Measurements from ENCODE around the gene TCF7.

GRCh38 chr5:134097211-134097749 is 17.2 kb upstream of the TCF7 start:
- TF ChIP-seq, protein P1, sequence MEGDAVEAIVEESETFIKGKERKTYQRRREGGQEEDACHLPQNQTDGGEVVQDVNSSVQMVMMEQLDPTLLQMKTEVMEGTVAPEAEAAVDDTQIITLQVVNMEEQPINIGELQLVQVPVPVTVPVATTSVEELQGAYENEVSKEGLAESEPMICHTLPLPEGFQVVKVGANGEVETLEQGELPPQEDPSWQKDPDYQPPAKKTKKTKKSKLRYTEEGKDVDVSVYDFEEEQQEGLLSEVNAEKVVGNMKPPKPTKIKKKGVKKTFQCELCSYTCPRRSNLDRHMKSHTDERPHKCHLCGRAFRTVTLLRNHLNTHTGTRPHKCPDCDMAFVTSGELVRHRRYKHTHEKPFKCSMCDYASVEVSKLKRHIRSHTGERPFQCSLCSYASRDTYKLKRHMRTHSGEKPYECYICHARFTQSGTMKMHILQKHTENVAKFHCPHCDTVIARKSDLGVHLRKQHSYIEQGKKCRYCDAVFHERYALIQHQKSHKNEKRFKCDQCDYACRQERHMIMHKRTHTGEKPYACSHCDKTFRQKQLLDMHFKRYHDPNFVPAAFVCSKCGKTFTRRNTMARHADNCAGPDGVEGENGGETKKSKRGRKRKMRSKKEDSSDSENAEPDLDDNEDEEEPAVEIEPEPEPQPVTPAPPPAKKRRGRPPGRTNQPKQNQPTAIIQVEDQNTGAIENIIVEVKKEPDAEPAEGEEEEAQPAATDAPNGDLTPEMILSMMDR (IDR thresholded peaks at IDR 0.05; ENCODE audit: insufficient read depth, low read length): no peak
- TF ChIP-seq, protein P2, sequence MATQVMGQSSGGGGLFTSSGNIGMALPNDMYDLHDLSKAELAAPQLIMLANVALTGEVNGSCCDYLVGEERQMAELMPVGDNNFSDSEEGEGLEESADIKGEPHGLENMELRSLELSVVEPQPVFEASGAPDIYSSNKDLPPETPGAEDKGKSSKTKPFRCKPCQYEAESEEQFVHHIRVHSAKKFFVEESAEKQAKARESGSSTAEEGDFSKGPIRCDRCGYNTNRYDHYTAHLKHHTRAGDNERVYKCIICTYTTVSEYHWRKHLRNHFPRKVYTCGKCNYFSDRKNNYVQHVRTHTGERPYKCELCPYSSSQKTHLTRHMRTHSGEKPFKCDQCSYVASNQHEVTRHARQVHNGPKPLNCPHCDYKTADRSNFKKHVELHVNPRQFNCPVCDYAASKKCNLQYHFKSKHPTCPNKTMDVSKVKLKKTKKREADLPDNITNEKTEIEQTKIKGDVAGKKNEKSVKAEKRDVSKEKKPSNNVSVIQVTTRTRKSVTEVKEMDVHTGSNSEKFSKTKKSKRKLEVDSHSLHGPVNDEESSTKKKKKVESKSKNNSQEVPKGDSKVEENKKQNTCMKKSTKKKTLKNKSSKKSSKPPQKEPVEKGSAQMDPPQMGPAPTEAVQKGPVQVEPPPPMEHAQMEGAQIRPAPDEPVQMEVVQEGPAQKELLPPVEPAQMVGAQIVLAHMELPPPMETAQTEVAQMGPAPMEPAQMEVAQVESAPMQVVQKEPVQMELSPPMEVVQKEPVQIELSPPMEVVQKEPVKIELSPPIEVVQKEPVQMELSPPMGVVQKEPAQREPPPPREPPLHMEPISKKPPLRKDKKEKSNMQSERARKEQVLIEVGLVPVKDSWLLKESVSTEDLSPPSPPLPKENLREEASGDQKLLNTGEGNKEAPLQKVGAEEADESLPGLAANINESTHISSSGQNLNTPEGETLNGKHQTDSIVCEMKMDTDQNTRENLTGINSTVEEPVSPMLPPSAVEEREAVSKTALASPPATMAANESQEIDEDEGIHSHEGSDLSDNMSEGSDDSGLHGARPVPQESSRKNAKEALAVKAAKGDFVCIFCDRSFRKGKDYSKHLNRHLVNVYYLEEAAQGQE (IDR thresholded peaks at IDR 0.05; ENCODE audit: insufficient replicate concordance, low read depth): no peak

All from HL-60 (cell line).